GM12878 (cell line): ENCODE data around the gene FBXL7. TPM values are rescaled to one million over a fixed set of nuclear protein-coding genes. Genes with fewer than 3 reads are reported as not detected.

Experiments used
- ATAC-seq: fragments of 200-7000 bp; cut with Tn5 transposase; 3 replicates; pipeline ENCODE4 v1.9.1; 2020; ENCODE audit warnings: mild to moderate bottlenecking, moderate library complexity
- BruUV-seq: library from RNA; stranded (reverse); fragments of 400-500 nt; replicated peaks from 2 replicates; lab custom pipeline; 2021; lab: Mats Ljungman, UMichigan
- CTCF ChIA-PET: fragments of 300-600 bp; sonication (Branson Sonifier 250); formaldehyde crosslinking; extraction: SDS; loops from one replicate; lab custom pipeline; 2021; ENCODE audit warnings: inconsistent platforms; lab: Yijun Ruan, JAX
- POLR2A ChIA-PET: fragments of 350-600 bp; formaldehyde crosslinking; extraction: SDS; loops from one replicate; lab custom pipeline; 2021; ENCODE audit warnings: inconsistent platforms; lab: Charles Lee
- RAD21 ChIA-PET: fragments of 300-600 bp; sonication (Branson Sonifier 250); formaldehyde crosslinking; loops from one replicate; lab custom pipeline; 2023; ENCODE audit warnings: antibody characterized with exemption; ENCODE audit not compliant: unreplicated experiment; lab: Charles Lee
- SMC1A ChIA-PET: fragments of 300-600 bp; sonication (Branson Sonifier 250); formaldehyde crosslinking; loops from one replicate; lab custom pipeline; 2023; ENCODE audit not compliant: unreplicated experiment, uncharacterized antibody; lab: Charles Lee
- DNase-seq: peaks from one replicate; pipeline ENCODE4 v3.0.0-alpha.2; 2011; ENCODE audit warnings: low read depth, low spot score
- FAIRE-seq: peaks from 3 replicates; lab custom pipeline; 2011; peaks lifted over from hg19 to GRCh38; lab: Jason Lieb, UNC
- H2AFZ ChIP-seq: 2 replicates; pipeline ENCODE4 v1.6.0; 2011; ENCODE audit warnings: low read depth, low read length, control low read depth; ENCODE audit not compliant: control insufficient read depth
- H3K27ac ChIP-seq: 2 replicates; pipeline ENCODE4 v1.5.1; 2011; ENCODE audit warnings: control low read depth; ENCODE audit not compliant: control insufficient read depth, insufficient read depth
- H3K27me3 ChIP-seq, 2 experiments: replicated peaks in 1 of 2; 2 replicates each; pipeline versions ENCODE4 v1.6.0 to v1.6.1; 2011; ENCODE audit warnings: low read length in 1 of 2; ENCODE audit not compliant: control insufficient read depth in 2 of 2, insufficient read depth in 2 of 2
- H3K36me3 ChIP-seq, 2 experiments: 2 replicates each; pipeline ENCODE4 v1.5.1; 2011; ENCODE audit warnings: low read length in 1 of 2; ENCODE audit not compliant: control insufficient read depth in 2 of 2, insufficient read depth in 2 of 2
- H3K4me1 ChIP-seq: 2 replicates; pipeline ENCODE4 v1.6.1; 2011; ENCODE audit warnings: mild to moderate bottlenecking, low read length, moderate library complexity, mixed read lengths; ENCODE audit not compliant: control insufficient read depth, insufficient read depth
- H3K4me2 ChIP-seq: 2 replicates; pipeline ENCODE4 v1.6.0; 2011; ENCODE audit warnings: control low read depth; ENCODE audit not compliant: control insufficient read depth, insufficient read depth
- H3K4me3 ChIP-seq: fragments of 200-600 bp; sonication (generic); 2 replicates; pipeline ENCODE4 v1.5.1; 2016
- H3K79me2 ChIP-seq: 2 replicates; pipeline ENCODE4 v1.6.0; 2011; ENCODE audit warnings: low read length; ENCODE audit not compliant: control insufficient read depth, insufficient read depth
- H3K9ac ChIP-seq: 2 replicates; pipeline ENCODE4 v1.8.0; 2011; ENCODE audit warnings: low read length, control low read depth, mixed read lengths; ENCODE audit not compliant: control insufficient read depth, insufficient read depth
- H3K9me3 ChIP-seq: replicated peaks from 3 replicates; pipeline ENCODE4 v1.5.1; 2011; ENCODE audit warnings: mild to moderate bottlenecking, low read length; ENCODE audit not compliant: control insufficient read depth, insufficient read depth
- H4K20me1 ChIP-seq: 2 replicates; pipeline ENCODE4 v1.6.0; 2011; ENCODE audit not compliant: control insufficient read depth, insufficient read depth
- ATF2 ChIP-seq: IDR thresholded peaks from 2 replicates; pipeline ENCODE4 v1.6.1; 2012; ENCODE audit warnings: low read length, inconsistent platforms
- CUX1 ChIP-seq: IDR thresholded peaks from 2 replicates; pipeline ENCODE4 v1.6.1; 2012; ENCODE audit warnings: improper control_type of control experiment, low read depth, low read length; ENCODE audit not compliant: insufficient replicate concordance
- POLR2AphosphoS2 ChIP-seq: IDR thresholded peaks from 2 replicates; pipeline ENCODE4 v1.6.1; 2011; ENCODE audit warnings: low read depth, mild to moderate bottlenecking, low read length, improper control_type of control experiment, moderate library complexity
- RCOR1 ChIP-seq: conservative IDR thresholded peaks from 2 replicates; pipeline ENCODE4 v1.6.1; 2012; ENCODE audit warnings: low read depth, low read length, improper control_type of control experiment
- RFX5 ChIP-seq: IDR thresholded peaks from 2 replicates; pipeline ENCODE4 v1.6.1; 2011; ENCODE audit warnings: low read depth, low read length, improper control_type of control experiment
- ZBTB11 ChIP-seq: fragments of 450-650 bp; formaldehyde crosslinking; IDR thresholded peaks from 2 replicates; pipeline ENCODE4 v1.5.0; 2022; ENCODE audit warnings: mild to moderate bottlenecking, missing genetic modification characterization
- ZNF687 ChIP-seq: fragments of 450-650 bp; IDR thresholded peaks from 2 replicates; pipeline ENCODE4 v1.6.1; 2017; ENCODE audit warnings: mild to moderate bottlenecking, moderate library complexity
- ZSCAN29 ChIP-seq: fragments of 450-650 bp; IDR thresholded peaks from 2 replicates; pipeline ENCODE4 v1.6.1; 2017; ENCODE audit warnings: mild to moderate bottlenecking, moderate library complexity
- WGBS: methylation state at CpG from one replicate; pipeline ENCODE4 v1.1.6; 2016; ENCODE audit warnings: low lambda C conversion rate; ENCODE audit not compliant: insufficient replicate concordance, insufficient coverage; ENCODE audit errors: missing lambda C conversion rate; 5-methylcytosine and 5-hydroxymethylcytosine counted together
- in situ Hi-C: fragments of 300-500 bp; cut with MboI; formaldehyde crosslinking; loops from 9 replicates; pipeline ENCODE4 v1.14.3; 2018; ENCODE audit warnings: mixed read lengths
- intact Hi-C: fragments of 100-400 bp; cut with micrococcal nuclease; formaldehyde crosslinking; loops from one replicate; pipeline ENCODE4 v1.14.2; 2022; ENCODE audit not compliant: unreplicated experiment
- polyA plus RNA-seq, 11 experiments: library from polyadenylated mRNA; depleted of rRNA in 4 of 11; unstranded in 6 of 11; stranded (reverse) in 5 of 11; fragments of >200 nt; fragmentation: Nextera tagmentation in 4 of 11; fragmentation: Illumina TruSeq in 1 of 11; extraction: Ambion mirVana in 4 of 11; extraction: Trizol in 1 of 11; gene quantifications; 1 replicate in 1 of 11; 2 replicates in 10 of 11; pipeline versions ENCODE4 v1.2.1 to v1.2.3, GENCODE V29; 2011 to 2016; ENCODE audit warnings: inconsistent platforms in 2 of 11, missing spikeins in 2 of 11, low read depth in 1 of 11
- total RNA-seq, 4 experiments: library from RNA; depleted of rRNA in 3 of 4; stranded (reverse); fragments of >200 nt in 3 of 4; fragmentation: Illumina TruSeq in 1 of 4; extraction: Trizol in 1 of 4; gene quantifications; 2 replicates each; pipeline versions ENCODE4 v1.2.1 to v1.2.3, GENCODE V29; 2013 to 2021

Gene FBXL7
- total and polyA plus RNA-seq, 10 of the 15 experiments (the other 5 are each of a cell fraction or from before 2014, with no cell fraction given), result 0.03 to 0.44 (median 0.16) TPM

- H3K9ac ChIP-seq, result no peak overlapping the region
- no peaks in the 10 kb centered on the region for H3K27me3 ChIP-seq
- ChIA-PET RAD21 (no interaction called here), CTCF (no interaction called here), SMC1A (no interaction called here), POLR2A (no interaction called here)
- H3K27ac ChIP-seq, result no peak overlapping the region
- H3K4me2 ChIP-seq, result no peak overlapping the region
- no peak overlapping the region for H2AFZ ChIP-seq
- no peaks in the 10 kb centered on the region for H3K36me3 ChIP-seq
- no peaks in the 10 kb centered on the region for H4K20me1 ChIP-seq
- BruUV-seq, result no TSS peak
- no peaks in the 10 kb centered on the region for H3K4me1 ChIP-seq
- no peak for FAIRE-seq
- no peaks in the 10 kb centered on the region for H3K9me3 ChIP-seq
- no peaks in the 10 kb centered on the region for H3K79me2 ChIP-seq
- intact Hi-C loops, result no loop called here
- WGBS, result 17% methylated on average over 8 of the region's 8 CpGs
- H3K4me3 ChIP-seq, result no peak overlapping the region
- no peak for DNase-seq
- ATAC-seq, result no peak
- in situ Hi-C loops, result no loop called here
- TF ChIP-seq ZSCAN29 (no peak), ZBTB11 (CRISPR knock-in tag) (no peak), ZNF687 (no peak), RFX5 (no peak), ATF2 (no peak), POLR2AphosphoS2 (no peak), RCOR1 (no peak), CUX1 (no peak)
Measured at GRCh38 chr5:15521381-15522186, 21.6 kb downstream of the FBXL7 start.
